Stomach smooth muscle (tissue), 2 donors: ENCODE data around the gene DNPEP.

ENCODE experiments used
- H3K27ac ChIP-seq: one replicate; pipeline ENCODE4 v1.7.0; 2013; ENCODE audit warnings: mild to moderate bottlenecking, low read length, inconsistent platforms
- H3K27me3 ChIP-seq, 2 donors: one replicate each; pipeline ENCODE4 v1.7.0; 2013; ENCODE audit warnings: low read length in 2 of 2; ENCODE audit not compliant: insufficient read depth in 2 of 2, control insufficient read depth in 1 of 2
- H3K36me3 ChIP-seq, 2 donors: one replicate each; pipeline ENCODE4 v1.7.0; 2013; ENCODE audit warnings: low read length in 2 of 2; ENCODE audit not compliant: control insufficient read depth in 2 of 2, insufficient read depth in 2 of 2
- H3K4me1 ChIP-seq: one replicate; pipeline ENCODE4 v1.7.0; 2013; ENCODE audit warnings: low read length; ENCODE audit not compliant: control insufficient read depth, insufficient read depth
- H3K4me3 ChIP-seq, 2 donors: one replicate each; pipeline ENCODE4 v1.7.0; 2013; ENCODE audit warnings: low read length in 2 of 2
- H3K9ac ChIP-seq, 2 donors: one replicate each; pipeline ENCODE4 v1.7.0; 2013; ENCODE audit warnings: low read length in 2 of 2, mild to moderate bottlenecking in 1 of 2
- H3K9me3 ChIP-seq, 2 donors: one replicate each; pipeline ENCODE4 v1.7.0; 2013; ENCODE audit warnings: low read length in 2 of 2; ENCODE audit not compliant: control insufficient read depth in 2 of 2
- donor health status: healthy.
- donor health status: Pancreatic carcinoma.

The DNPEP gene

DNA sequence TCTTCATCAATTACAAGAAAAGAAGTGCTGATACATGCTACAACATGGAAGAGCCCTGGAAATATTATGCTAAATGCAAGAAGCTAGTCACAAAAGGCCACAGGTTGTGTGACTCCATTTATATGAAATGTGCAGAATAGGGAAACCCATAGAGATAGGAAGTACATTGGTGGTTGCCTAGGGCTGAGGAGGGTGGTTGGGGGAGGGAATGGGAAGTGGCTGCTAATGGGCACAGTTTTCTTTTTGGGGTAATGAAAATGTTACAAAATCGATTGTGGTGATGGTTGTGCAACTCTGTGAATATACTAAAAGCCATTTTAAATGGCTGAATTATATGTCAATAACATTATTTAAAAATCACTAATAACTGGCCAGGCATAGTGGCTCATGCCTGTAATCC lies 30.9 kb downstream of the DNPEP start:
- Histone ChIP-seq H3K27ac (no peak overlapping the region), H3K36me3 (no peaks in the 10 kb centered on the region), H3K4me3 (no peak overlapping the region), H3K9ac (no peak overlapping the region), H3K4me1 (peaks cover 8% of the 10 kb centered on the region), H3K27me3 (peaks cover 34 to 40% of the 10 kb centered on the region in 2 donors), H3K9me3 (no peaks in the 10 kb centered on the region)

DNA sequence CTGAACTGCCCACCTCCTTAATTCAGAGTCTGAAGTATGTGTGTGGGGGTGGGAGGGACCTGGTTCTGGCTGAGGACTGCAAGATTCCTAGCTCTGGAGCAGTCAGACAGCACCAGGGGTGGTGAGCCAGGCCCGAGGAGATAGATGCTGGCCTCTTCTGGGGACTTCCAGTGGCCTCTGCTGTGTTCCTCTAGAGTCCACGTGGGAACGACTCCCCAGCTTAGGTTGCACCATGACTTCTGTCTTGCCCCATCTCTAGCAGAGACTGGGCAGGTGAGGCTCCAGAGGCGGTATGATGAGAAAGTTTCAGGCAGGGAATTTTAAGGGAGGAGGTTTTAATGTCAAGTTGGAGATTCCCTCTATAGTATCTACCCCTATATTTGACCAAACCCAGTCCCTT lies 33.1 kb downstream of the DNPEP start:
- peaks cover 8% of the 10 kb centered on the region for H3K4me1 ChIP-seq
- H3K27ac ChIP-seq, result no peak overlapping the region
- no peaks in the 10 kb centered on the region for H3K36me3 ChIP-seq
- peaks cover 0 to under 1% of the 10 kb centered on the region in 2 donors for H3K9me3 ChIP-seq
- H3K27me3 ChIP-seq, result peaks cover 35 to 43% of the 10 kb centered on the region in 2 donors
- H3K4me3 ChIP-seq, result no peak overlapping the region
- no peak overlapping the region for H3K9ac ChIP-seq

DNA sequence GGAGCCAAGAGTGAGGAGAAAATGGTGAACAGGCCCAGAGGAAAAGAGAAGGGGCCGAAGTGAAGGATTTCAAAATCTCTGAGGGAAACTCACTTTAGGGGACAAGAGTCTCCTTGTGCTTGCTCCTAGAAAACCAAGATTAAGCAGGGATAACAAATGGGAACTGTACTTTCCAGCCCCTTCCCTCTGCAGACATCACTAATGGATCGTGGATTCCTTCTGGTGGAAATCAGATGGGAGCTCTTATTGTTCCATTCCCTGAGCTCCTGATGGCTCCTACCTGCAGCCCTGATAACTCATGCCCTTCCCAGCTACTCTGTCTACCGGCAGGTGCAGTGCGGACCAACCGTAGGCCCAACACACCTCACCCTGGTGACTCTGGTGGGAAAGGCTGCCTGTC lies 34.6 kb downstream of the DNPEP start:
- Histone ChIP-seq H3K4me3 (no peak overlapping the region), H3K27ac (no peak overlapping the region), H3K4me1 (no peaks in the 10 kb centered on the region), H3K27me3 (peaks cover 28 to 29% of the 10 kb centered on the region in 2 donors), H3K9ac (no peak overlapping the region), H3K36me3 (no peaks in the 10 kb centered on the region), H3K9me3 (peaks cover 0 to 3% of the 10 kb centered on the region in 2 donors)

DNA sequence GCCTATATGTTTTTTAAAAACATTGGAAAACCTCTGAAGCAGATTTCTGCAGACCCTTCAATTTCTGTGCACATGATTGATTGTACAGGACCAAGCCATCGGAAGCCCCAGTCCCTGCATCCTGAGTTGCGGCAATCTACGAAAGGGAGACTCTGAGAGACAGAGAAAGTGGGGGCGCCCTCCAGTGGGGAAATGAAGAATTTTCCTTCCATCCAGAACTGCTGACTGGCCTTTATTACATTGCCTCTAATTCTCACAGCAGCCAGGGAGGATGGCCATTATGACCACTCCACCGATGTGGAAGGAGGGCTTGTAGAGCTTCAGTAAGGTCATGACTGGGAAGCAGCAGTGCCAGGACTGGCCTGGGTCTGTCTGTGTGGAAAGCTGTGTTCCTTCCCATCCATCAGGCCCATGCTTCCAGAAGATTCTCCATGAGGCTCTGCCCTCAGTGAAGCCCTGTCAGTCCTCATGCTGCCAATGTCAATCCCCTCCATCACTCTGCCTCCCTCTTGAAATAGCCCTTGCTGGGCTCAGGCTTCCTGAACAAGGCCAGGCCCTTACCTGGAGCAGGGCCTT lies 35.2 kb downstream of the DNPEP start:
- peaks cover 0 to 3% of the 10 kb centered on the region in 2 donors for H3K9me3 ChIP-seq
- H3K4me1 ChIP-seq, result no peaks in the 10 kb centered on the region
- no peak overlapping the region for H3K27ac ChIP-seq
- no peak overlapping the region for H3K4me3 ChIP-seq
- H3K27me3 ChIP-seq, result peaks cover 26 to 29% of the 10 kb centered on the region in 2 donors
- no peaks in the 10 kb centered on the region for H3K36me3 ChIP-seq
- H3K9ac ChIP-seq, result no peak overlapping the region

DNA sequence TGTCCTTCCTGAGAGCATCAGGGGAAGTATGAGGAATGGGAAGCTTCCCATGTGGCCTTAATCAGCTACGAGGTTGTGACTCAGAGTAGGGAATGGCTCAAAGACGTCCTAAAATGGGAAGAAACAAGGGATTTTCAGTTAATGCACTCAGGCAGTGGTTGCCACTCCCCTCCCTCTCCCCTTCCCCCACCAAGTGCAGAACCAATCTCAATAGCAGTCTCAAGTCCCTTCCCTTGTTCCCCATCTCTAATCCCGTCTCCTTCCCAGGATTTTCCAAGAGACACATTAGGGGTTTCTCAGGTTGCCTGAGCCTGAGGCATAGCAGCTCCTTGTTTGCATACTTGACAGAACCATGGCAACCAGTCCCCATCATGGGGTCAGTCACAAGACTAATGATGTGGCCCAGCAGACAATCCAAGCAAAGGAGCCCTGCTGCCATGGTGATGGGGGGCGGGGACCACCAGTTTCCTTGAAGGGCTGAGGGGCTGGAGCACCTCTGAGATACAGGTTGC lies 36.9 kb downstream of the DNPEP start:
- H3K27me3 ChIP-seq, result peaks cover 22 to 26% of the 10 kb centered on the region in 2 donors
- peaks cover 0 to 3% of the 10 kb centered on the region in 2 donors for H3K9me3 ChIP-seq
- H3K9ac ChIP-seq, result no peak overlapping the region
- no peaks in the 10 kb centered on the region for H3K4me1 ChIP-seq
- no peaks in the 10 kb centered on the region for H3K36me3 ChIP-seq
- H3K4me3 ChIP-seq, result no peak overlapping the region
- no peak overlapping the region for H3K27ac ChIP-seq

DNA sequence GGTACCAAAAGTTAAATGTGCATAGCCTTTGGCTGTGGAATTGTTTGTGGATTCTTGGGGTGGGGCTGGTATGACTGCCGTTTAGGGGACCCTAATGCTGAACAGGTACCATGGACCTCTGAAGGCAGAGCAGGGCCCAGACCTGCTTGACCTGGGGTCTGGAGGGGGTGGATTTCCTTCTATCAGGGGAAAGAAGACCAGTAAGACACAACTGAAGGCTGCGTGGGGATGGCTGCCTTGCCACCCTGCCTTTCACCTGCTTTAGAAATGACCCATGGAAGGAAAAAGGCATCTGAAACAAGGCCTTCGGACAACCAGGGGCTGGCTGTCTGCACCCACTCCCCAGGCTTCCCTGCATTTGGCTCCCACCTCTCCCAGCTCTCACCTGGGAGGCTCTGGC lies 37.5 kb downstream of the DNPEP start:
- Histone ChIP-seq H3K4me3 (no peak overlapping the region), H3K27me3 (peaks cover 20 to 21% of the 10 kb centered on the region in 2 donors), H3K9ac (no peak overlapping the region), H3K4me1 (no peaks in the 10 kb centered on the region), H3K9me3 (peaks cover 0 to 3% of the 10 kb centered on the region in 2 donors), H3K27ac (no peak overlapping the region), H3K36me3 (no peaks in the 10 kb centered on the region)

DNA sequence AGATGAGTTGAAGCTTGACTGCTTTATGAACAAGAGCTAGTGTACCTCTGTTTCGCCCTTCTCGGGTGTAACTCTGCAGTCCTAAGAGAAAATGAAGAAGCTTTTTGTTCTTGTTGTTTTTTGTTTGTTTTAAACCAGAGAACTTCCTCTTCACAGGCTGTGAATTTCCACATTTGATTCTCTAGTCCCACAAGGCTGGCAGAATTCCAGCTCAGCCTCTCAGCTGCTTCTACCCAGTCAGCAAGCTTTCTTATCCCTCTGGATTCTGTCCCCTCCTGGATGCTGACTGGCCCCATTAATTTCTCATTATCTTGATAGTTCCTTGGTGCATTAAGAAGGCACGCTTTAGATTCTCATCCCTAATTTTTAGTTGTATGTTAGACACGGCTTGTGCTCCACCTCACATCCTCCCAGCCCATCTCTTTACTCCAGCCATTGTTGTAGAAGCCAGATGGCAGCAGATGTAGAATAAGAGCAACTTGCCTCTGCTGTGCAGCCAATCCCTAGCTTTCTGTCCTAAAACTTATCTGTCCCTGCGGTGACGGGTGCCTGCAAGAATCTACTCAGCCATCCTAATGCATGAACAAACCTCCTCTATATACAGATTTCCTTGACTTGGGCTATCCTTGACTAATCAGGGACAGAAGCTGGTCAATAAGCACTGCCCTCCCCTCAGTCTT lies 42.8 kb downstream of the DNPEP start:
- H3K9ac ChIP-seq, result no peak overlapping the region
- no peak overlapping the region for H3K27ac ChIP-seq
- H3K36me3 ChIP-seq, result no peaks in the 10 kb centered on the region
- no peaks in the 10 kb centered on the region for H3K4me1 ChIP-seq
- H3K9me3 ChIP-seq, result peaks cover 0 to 3% of the 10 kb centered on the region in 2 donors
- H3K4me3 ChIP-seq, result no peak overlapping the region
- peaks cover 0 to 4% of the 10 kb centered on the region in 2 donors for H3K27me3 ChIP-seq

DNA sequence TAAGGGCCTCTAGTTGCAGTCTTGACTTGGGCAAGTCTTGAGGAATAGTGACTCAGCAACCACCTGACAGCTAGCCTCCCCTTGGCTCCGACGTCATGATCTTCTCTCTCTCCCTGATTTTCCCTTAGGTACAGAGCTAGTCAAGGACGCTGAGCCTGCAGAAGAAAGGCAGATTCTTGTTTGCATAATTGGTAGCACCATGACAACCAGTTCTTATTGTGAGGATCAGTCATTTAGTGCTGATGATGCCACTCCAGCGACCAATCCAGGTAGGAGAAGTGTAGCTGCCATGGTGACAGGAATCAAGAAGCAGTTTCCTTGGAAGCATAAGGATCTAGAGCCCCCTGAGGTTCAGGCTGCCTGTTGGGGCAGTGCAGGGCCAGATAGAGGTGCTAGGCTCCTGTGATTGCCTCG lies 52.3 kb downstream of the DNPEP start:
- Histone ChIP-seq H3K9ac (no peak overlapping the region), H3K4me3 (no peak overlapping the region), H3K4me1 (no peaks in the 10 kb centered on the region), H3K9me3 (peaks cover 0 to 4% of the 10 kb centered on the region in 2 donors), H3K36me3 (no peaks in the 10 kb centered on the region), H3K27ac (no peak overlapping the region), H3K27me3 (peaks cover 25 to 32% of the 10 kb centered on the region in 2 donors)

DNA sequence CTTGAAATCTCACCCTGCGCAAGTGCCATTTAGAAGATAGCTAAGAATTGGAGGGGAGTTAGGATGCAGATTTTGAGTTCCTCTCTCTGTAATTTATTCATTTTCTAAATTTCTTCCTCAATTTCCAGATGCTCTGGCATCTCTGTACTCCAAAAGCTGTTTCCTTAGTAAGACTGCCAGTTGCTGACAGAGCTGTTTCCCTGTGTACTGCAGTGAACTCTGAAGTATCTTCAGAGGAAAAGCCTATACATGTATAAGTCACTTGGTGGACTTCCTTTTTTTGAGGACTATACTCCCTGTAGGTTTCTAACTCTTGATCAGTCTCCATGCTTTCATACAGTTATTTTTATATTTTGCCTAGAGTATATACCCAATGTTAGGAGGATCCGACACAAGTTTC lies 53.6 kb downstream of the DNPEP start:
- Histone ChIP-seq H3K9ac (no peak overlapping the region), H3K4me1 (no peaks in the 10 kb centered on the region), H3K27me3 (peaks cover 28 to 37% of the 10 kb centered on the region in 2 donors), H3K4me3 (no peak overlapping the region), H3K27ac (no peak overlapping the region), H3K9me3 (peaks cover 0 to 4% of the 10 kb centered on the region in 2 donors), H3K36me3 (no peaks in the 10 kb centered on the region)

DNA sequence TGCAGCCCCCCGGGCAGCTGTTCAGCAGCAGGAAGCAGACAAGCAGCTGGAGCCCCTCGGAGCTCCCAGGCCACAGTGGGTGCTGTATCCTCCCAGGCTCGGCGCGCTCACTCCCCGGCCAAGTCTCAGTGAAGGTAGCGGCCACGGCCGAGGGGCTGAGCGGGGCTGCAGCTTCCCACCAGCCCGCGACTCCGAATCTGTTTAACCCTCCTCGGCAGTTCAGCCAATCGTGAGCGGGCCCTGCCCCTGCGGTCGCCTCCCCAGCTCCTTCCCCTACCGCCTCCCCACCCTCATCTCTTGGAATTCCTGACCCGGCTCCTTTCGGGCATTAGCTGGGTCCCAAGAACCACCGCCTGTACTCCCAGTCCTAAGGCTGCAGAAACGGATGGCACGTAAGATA lies 55.2 kb downstream of the DNPEP start, which contains the start of gene RESP18:
TSS of gene RESP18 (minus strand) at position 203 of the 400 bp plus-strand sequence.
- Histone ChIP-seq H3K9ac (no peak within 1 kb of the TSS), H3K4me3 (no peak within 1 kb of the TSS), H3K4me1 (no peaks in the 10 kb centered on the region), H3K9me3 (peaks cover 0 to 4% of the 10 kb centered on the region in 2 donors), H3K27ac (no peak within 1 kb of the TSS), H3K27me3 (peaks cover 32 to 37% of the 10 kb centered on the region in 2 donors), H3K36me3 (no peaks in the 10 kb centered on the region)
